GM19455 (cell line): ENCODE data around the gene PPP1R13L.

Experiments used
- ATAC-seq: cut with Tn5 transposase; IDR thresholded peaks from one replicate; pipeline ENCODE4 v1.9.1; 2021; ENCODE audit not compliant: unreplicated experiment

PPP1R13L gene, protein sequence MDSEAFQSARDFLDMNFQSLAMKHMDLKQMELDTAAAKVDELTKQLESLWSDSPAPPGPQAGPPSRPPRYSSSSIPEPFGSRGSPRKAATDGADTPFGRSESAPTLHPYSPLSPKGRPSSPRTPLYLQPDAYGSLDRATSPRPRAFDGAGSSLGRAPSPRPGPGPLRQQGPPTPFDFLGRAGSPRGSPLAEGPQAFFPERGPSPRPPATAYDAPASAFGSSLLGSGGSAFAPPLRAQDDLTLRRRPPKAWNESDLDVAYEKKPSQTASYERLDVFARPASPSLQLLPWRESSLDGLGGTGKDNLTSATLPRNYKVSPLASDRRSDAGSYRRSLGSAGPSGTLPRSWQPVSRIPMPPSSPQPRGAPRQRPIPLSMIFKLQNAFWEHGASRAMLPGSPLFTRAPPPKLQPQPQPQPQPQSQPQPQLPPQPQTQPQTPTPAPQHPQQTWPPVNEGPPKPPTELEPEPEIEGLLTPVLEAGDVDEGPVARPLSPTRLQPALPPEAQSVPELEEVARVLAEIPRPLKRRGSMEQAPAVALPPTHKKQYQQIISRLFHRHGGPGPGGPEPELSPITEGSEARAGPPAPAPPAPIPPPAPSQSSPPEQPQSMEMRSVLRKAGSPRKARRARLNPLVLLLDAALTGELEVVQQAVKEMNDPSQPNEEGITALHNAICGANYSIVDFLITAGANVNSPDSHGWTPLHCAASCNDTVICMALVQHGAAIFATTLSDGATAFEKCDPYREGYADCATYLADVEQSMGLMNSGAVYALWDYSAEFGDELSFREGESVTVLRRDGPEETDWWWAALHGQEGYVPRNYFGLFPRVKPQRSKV

DNA sequence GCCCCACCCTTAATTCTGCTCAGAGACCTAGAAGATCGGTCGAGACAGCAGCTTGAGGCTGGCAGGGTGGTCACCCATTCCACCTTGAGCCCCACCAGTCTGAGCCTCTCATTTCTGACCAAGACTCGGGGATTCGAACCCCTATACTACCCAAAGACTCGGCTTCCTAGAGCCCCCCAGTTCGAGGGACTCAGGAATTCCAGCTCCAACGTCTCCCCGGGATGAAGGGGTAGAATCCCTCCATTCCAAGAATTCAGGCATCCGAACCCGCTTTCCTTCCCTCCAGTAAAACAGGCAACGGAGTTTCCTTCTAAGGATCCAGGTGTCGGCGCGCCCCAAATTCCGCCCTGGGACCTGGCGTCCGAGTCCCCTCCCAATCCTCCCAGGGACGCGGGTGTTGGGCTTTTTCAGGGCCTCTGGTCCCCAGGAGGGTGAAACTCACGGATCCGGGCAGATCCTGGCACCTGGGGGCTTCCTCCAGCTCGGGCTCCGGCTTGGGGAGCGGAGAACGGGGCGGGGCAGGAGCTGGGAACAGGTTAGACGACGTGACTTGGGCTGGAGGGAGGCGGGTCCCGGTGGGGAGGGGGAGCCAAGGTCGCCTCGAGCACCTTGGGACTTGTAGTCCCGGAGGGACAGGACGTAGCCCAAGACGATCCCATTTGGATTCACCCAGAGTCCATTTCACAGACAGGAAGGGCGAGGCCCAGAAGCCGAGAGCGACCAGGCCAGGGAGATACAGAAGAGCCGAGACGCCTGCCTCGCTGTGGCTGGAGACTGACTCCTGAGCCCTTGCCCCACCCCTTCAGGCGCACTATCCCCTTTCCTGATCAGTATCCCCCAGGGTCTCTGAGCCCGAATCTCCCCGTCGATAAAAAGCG is at the start of gene PPP1R13L:
Gene PPP1R13L, minus strand, starts transcription at position 513 of the 878 bp plus-strand sequence. CDS start 6,751 bp downstream, outside the sequence.
- no peak for ATAC-seq

DNA sequence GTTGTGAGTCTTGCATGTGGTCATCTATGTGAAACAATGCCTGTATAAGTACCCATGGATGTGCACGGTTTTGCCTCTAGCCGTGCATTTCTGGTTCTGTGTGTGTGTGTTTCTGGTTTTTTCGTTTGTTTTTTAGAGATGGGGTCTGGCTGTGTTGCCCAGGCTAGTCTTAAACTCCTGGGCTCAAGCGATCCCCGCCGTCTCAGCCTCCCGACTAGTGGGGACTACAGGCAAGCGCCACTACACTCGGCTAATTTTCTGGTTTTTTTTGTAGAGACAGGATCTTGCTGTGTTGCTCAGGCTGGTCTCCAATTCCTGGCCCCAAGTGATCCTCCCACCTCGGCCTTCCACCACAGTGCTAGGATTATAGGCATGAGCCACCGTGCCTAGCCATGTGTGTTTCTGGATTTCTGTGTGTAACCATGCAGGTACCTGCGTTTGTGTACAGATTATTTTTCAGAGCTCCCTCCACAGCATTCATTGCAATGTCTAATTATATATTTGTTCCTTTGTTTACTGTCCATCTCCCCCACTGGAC is 47.0 kb upstream of the PPP1R13L start:
- ATAC-seq = no peak

DNA sequence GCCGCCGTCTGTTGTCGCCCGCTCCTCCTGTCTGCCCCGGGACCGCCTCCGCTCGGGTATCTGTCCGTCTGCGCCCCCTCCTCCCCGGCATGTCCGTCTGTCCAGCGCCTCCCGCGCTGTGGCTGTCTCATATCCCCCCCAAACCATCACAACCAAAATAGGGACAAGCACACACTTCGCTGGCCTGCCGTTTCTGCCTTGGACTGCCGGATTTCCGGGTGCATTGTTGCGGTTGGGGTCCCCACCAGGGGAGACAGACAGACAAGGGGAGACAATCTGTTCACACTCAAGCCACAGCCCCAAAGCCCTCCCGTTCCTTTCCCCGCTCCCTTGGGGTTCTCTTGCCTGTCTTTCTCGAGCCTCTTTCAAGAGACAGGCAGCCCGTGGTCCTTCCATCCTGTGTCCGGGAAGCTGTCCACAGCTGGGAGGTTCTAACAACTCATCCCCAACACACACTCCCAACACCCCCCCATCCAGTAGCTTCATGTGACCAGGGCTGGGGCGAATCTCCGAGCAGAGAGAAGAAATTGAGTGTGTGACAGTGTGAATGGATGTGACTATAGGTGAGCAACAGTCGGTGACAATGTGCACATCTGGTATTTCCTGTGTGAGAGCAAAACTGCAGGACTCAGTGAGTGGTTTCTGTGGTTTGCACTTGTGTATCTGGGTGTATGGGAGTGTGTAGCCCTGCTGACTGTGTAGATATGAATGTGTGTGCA is 46.4 kb upstream of the PPP1R13L start:
- no peak for ATAC-seq

DNA sequence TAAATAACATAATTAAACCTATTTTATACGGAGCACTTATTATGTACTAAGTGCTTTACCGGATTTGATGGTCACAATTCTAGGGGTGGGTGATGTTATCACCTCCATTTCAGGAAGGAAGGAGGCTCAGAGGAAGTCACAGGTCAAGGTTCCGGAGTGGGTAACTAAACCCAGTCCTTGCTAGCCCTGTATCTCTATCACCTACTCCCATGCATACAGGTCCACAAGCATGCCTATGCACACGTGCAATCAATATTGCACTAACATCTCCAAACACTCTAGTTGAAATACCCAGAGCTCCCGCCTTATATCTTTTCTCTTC is 45.1 kb upstream of the PPP1R13L start:
- no peak for ATAC-seq

DNA sequence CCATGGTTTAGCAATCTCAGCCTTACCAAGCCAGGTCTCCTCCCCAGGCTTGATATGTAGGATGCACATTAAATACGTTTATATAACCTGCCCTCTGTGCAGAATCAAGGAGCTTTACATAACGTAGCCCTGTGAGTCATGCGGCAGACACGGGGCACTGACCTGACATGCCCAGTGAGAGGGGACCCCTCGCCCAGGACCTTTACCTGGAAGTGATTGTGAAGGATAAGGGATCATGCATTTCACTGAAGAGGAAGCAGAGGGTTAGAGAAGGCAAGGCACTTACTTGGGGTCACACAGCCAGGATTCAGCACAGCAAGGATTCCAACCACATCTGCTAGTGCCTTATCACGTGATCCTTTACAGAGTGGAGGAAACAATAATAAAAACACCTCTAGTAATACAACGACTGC is 44.0 kb upstream of the PPP1R13L start:
- no peak for ATAC-seq

DNA sequence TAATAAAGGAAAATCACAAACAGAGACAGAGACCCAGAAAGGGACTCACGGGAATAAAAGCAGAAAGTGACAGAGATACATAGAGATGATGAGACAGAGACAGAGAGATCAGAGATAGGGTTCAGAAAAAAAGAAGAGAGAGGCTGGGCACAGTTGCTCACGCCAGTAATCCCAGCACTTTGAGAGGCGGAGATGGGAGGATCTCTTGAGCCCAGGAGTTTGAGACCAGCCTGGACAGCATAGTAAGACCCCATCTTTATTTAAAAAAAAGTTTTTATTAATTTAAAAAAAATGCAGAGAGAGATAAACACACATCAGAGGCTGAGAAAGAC is 43.5 kb upstream of the PPP1R13L start:
- no peak for ATAC-seq

DNA sequence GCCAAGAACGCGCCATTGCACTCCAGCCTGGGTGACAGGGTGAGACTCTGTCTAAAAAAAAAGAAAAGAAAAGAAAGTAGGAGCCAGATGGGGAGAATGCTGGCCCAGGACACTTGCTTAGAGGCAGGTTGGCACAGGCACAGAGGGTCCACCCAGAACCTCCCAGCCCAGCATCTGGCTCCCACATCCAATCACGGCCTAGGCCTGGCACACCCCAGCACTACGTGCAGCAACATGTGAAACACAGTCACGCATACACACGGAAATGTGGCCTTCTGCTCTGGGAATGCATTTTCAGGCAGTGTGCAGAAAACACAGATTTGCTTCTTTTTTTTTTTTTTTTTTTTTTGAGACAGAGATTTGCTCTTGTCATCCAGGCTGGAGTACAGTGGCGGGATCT is 42.1 kb upstream of the PPP1R13L start:
- ATAC-seq = no peak

DNA sequence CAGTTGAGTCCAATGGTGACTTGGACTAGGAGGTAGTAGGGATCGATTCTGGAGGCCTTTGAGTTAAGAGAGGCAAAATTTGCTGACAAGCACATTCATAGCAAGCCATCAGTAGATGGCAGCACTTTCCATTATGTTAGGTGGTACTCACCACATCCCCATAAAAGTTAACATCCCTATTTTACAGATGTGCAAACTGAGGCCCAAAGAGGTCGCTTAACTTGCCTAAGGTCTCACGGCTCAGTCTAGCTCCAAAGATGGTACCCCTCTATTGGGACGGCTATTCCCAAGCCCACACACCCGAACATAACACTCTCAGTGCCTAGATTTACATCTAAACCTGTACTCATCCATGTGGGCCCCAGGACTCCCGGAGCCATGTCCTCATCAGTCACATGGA is 41.4 kb upstream of the PPP1R13L start:
- ATAC-seq = no peak

DNA sequence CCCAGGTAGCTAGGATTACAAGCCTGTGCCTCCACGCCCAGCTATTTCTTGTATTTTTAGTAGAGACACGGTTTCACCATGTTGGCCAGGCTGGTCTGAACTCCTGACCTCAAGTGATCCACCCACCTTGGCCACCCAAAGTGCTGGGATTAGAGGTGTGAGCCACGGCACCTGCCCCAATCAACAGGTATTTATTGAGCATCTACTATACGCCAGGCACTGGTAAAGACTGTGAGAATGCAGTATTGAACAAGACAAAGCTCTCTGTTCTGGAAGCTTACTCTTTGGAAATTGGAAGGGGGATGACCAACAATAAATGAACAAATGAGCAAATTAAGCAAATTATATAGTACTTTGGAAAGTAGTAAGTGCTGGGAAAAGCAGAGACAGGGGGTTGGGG is 40.3 kb upstream of the PPP1R13L start:
- no peak for ATAC-seq

DNA sequence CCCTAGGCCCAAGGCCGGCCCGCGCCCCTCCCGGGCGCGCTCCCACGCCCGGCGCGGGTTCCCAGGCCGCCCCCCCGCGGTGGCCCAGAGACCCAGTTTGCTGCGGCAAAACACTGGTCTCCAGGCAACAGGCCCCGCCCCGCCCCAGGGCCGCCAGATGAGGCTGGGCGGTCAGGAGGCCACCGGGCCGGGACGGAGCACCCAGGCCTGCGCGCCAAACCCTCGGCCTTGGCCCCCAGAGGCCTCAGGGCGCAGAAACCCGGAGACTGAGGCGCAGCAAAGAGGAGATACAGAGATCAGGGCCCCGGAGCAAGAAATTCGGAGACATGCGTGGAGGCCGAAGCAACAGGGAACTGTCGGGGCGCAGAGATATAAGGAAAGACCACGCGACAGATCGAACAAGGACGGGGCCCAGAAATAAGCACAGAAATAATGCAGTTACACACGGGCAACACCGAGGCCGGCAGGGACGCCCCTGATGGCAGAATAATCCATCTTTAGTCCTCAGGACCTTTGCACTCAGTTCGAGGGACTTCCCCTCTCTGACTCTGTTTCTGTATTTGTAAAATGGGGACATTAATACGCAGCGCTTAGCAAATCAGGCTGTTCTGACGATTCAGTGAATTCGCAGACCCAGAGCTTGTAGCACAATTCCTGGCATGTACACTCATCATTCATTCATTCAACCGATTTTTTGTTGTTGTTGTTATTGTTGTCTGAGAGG is 39.6 kb upstream of the PPP1R13L start:
- ATAC-seq = no peak

DNA sequence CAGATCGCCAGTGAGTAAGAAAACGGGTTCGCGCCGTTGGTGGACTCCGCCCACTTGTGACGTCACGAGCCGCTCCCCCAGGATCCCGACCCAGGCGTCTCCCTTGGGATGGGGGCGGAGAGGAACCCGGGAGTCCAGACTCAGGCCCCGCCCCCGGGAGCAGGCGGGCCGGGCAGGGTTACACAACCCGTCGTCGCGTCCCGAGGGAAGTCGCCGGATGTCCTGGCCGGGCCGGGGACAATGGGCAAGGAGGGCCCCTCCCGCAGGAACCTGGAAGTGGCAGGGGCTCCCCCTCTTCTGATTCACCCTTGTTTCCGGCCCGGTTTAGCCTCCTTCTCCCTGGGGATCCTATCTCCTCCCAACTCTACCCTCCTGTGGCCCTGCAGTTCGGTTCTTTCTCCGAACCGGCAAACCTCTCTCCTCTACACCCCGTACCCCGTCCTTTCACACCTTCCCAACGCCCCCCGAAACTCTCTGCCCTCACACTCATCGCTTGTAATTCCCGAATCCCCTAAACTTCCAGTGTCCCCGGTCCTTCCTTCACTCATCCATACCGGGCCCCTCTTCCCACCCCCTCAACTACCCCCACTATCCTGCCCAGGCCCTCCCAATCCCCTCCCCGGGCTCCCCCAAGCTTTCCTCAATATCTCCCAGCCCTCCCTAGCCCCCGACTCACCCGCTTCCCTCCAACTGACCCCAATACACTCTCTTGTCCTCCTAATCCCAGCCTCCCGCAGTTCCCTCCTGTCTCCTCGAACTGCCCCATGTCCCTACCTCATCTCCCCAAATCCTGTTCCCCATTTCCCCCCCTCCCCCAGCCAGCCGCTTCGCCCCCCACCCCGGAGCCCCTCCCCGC is 38.8 kb upstream of the PPP1R13L start:
- ATAC-seq = no peak

DNA sequence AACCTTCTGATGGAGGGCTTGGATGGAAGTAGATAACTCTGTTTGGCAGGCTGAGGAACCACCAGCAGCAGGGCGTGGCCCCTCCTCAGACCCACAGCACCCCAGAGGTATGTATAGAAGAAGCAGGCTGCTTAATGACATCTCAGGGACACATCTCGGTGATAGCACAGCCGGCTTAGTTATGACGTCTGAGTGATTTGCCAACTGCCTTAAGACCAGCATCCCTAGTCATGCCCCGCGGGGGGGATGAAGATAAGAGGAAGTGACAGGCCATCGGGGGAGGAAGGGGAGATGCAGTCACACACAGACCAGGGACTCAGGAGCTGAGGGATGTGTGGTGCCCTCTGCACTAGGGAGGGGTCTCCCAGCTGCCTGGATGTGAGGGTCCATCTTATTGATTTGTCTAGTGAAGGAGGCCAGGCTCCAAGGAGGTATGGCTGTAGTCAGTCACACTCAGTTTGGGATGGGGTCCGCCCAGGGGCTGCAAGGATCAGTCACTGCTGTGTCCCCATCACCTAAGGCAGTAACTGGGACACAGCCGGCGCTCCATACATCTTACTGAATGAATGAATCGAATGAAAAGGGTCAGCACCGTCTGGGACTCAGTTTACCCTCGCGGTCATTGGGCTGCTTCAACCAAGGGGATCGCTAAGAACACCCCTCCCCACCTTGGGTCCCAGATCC is 38.1 kb upstream of the PPP1R13L start:
- ATAC-seq = no peak

DNA sequence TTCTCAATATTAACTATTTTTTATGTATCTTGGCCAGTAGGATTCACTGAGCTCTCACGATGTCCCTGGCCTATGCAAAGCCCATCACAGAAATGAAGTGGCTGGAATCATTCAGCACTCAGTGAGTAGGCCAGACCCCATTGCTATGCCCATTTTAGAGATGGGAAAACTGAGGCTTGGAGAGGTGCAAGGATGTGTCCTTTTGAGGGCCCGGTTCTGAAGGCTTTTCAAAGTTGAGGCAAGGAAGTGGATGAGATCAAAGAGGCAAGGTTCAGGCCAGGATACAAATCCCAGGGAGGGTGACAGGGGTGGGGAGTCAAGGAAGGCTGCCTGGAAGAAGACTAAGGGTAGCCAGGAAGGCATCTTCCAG is 37.5 kb upstream of the PPP1R13L start:
- ATAC-seq = no peak

DNA sequence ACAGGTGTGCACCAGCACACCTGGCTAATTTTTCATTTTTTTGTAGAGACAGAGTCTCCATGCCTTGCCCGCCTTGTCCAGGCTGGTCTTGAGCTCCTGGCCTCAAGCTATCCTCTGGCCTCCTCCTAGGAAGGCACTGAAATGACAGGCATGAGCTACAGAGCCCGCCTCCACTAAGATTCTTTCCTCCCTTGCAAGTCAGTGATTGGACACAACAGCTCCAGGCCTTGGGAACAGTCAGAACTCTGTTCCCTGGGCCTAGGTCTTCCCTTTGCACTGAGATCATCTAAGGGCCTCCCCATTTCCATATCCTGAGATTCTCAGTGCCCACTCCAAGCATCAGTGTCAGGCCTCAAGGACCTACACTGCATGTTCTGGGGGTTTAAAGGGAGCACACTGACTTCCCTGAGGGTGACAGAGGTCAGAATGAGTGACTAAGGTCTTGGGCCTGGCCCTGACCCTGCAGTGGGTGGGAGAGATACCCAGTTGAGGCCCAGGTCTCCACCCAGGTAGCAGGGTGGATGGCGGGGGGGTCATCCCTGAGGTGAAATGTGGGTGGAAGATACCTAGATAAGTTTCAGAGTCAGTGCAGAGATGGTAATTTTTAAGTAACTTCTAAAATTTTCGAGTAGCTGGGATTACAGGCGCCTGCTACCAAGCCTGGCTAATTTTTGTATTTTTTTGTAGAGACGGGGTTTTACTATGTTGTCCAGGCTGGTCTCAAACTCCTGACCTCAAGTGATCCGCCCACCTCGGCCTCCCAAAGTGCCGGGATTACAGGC is 36.2 kb upstream of the PPP1R13L start:
- ATAC-seq = no peak

DNA sequence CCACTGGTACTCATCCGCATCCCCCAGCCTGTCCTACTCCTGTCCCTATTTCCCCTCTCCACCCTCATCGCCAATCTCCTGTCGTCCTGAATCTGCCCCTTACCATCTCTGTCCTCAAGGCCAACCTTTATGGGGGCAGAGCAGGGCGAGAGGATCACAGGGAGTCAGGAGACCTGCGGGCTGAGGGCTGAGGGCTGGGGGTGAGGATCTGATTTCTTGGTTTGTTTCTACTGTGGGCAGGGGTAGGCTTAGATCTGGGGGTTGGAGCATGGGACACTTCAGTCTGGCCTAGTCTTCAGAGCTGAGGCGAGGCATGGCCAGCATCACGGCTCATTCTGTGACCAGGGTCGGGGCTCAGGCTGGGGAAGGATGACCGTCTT is 35.4 kb upstream of the PPP1R13L start:
- no peak for ATAC-seq

DNA sequence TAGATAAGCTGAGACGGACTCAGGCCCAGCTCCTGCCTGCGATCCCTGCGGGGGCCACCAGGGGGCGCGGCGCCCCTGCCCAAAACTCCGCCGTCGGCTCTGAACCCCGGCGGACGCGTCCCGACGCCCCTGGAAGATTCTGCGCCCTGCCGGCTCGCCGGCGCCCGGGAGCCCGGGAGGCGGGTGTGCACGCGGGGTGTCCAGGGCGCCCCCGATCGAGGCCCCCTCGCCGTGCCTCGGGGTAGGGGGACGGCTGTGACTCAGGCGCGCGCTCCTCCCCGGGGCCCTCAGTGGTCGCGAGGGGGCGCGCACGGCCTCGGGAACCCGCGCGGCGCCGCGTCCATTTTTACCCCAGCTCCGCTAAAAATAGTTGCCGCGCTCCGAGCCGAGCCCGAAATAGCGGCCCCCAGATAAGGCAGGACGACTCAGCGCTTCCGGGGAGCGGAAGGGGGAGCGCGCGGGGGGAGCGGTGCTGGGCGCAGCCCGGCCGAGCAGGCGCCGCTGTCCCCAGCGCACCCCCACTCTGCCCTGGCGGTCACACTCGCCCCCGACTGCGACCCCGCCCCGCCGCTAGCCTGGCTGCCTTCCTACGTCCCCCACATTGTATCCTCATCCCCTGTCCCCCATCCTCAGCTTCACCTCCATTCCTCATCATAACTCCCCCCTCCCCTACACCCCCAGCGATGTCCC is 34.8 kb upstream of the PPP1R13L start:
- ATAC-seq = peak; percentile 61

DNA sequence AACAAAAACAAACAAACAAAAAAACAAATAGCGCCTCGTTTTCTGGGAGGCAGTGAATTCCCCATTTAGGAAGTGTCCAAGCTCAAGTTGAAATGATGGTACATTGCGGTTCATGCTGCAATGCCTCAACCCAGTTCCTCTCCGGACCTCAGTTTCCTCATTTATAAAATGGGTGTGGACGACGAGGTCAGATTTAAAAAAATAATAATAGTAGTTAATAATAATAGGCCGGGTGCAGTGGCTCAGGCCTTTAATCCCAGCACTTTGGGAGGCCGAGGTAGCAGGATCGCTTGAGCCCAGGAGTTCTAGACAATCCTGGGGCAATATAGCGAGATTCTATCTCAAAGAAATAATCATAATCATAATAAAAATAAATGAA is 34.3 kb upstream of the PPP1R13L start:
- no peak for ATAC-seq
